Measurements from ENCODE around the gene SOX11.

SOX11 gene

DNA sequence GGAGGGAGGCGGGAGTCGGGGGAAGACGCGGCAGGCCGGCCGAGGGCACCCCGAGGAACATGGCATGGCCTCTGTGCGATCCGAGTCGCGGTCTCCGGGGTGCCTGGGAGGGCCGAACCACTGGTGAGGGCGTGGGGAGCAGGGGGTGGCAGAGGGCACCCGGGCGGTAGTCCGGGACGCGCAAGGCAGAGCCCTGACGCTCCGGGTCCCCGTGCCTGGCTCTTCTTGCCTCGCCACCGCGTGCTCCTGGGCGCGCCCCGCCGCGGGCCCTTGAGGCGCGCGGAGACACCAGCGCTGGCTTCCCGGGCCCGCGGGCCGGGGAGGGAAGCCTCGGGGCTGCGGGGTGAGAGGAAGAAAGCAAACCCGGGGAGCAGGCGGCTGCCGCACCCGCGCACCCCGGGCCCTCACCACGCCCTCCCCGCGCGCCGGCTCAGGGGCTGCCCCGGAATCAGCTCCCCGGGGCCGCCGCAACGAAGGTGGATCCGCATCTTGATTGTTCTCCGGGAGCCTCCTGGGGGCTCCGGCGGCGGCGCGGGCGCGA, 4.3 kb downstream of the SOX11 start:
- Histone ChIP-seq H3K9ac (ENCODE audit: low read depth, low read length) (peak overlapping the region; percentile 98), H3K36me3 (ENCODE audit: insufficient read depth, low read length) (no peaks in the 10 kb centered on the region), H3K9me3 (ENCODE audit: control insufficient read depth, insufficient read depth, low read length) (no peaks in the 10 kb centered on the region), H3K4me1 (ENCODE audit: insufficient read depth, low read length) (peaks cover 20% of the 10 kb centered on the region)

DNA sequence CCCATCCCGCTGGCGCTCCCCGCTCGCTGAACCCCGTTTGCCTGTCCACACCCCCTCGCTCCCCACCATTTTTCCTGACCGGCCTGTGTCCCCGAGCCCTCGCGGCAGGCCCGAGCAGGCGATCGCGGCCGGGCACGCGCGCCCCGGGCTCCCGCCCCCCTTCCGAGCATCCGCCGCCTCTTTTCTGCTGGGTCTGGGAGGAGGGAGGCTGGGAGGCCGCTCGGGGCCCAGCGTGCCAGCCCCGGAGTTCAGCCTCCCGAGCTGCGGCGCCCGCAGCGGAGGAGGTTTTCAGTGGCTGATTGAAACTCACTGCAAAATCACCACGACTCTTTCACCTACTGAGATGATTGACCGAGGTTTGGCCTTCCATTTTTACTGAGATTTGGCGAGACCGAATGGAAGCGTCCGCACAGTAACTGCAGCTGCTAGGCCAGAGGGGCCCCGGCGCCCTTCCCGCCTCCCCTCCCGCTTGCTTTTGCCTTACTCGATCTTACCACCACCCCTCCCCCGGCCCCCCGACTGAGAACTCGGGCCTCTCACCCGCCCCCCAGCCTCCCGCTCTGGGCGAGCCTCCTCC, 4.8 kb downstream of the SOX11 start:
- peak overlapping the region; percentile 98 for H3K9ac ChIP-seq (ENCODE audit: low read depth, low read length)
- no peaks in the 10 kb centered on the region for H3K36me3 ChIP-seq (ENCODE audit: insufficient read depth, low read length)
- peaks cover 20% of the 10 kb centered on the region for H3K4me1 ChIP-seq (ENCODE audit: insufficient read depth, low read length)
- no peaks in the 10 kb centered on the region for H3K9me3 ChIP-seq (ENCODE audit: control insufficient read depth, insufficient read depth, low read length)

DNA sequence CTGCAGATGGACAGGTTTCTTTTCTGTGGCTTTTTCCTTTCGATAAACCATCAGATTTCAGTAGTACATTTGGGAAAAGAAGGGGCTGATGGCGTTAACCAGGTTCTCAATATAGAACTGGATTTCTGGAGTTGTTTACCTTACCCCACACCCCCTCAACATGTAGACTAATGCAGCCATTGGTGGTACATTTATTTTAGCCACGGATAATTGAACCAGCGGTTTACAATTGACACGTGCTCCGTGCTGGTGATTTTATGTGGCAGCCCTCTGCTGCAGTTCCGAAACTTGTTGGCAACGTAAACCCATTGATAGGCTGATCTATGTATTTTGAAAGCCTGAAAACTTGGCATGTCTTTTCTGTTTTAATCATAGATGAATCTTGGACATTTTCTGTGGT, 5.4 kb downstream of the SOX11 start:
- Histone ChIP-seq H3K36me3 (ENCODE audit: insufficient read depth, low read length) (no peaks in the 10 kb centered on the region), H3K4me1 (ENCODE audit: insufficient read depth, low read length) (peaks cover 20% of the 10 kb centered on the region), H3K9ac (ENCODE audit: low read depth, low read length) (peak overlapping the region; percentile 41), H3K9me3 (ENCODE audit: control insufficient read depth, insufficient read depth, low read length) (no peaks in the 10 kb centered on the region)

GRCh38 chr2:5698134-5698533, 6.0 kb downstream of the SOX11 start:
- H3K4me1 ChIP-seq (ENCODE audit: insufficient read depth, low read length), result peaks cover 20% of the 10 kb centered on the region
- no peaks in the 10 kb centered on the region for H3K36me3 ChIP-seq (ENCODE audit: insufficient read depth, low read length)
- H3K9ac ChIP-seq (ENCODE audit: low read depth, low read length), result peak overlapping the region; percentile 41; the same call in 1 of the 2 replicates
- H3K9me3 ChIP-seq (ENCODE audit: control insufficient read depth, insufficient read depth, low read length), result no peaks in the 10 kb centered on the region

- H3K36me3 ChIP-seq (ENCODE audit: insufficient read depth, low read length), result peaks cover 4% of the 10 kb centered on the region; the same call in 1 of the 2 replicates
- no peak overlapping the region for H3K9ac ChIP-seq (ENCODE audit: low read depth, low read length)
- no peaks in the 10 kb centered on the region for H3K9me3 ChIP-seq (ENCODE audit: control insufficient read depth, insufficient read depth, low read length)
- peaks cover 20% of the 10 kb centered on the region for H3K4me1 ChIP-seq (ENCODE audit: insufficient read depth, low read length)
Observed at GRCh38 chr2:5699963-5700362, 7.8 kb downstream of the SOX11 start.

DNA sequence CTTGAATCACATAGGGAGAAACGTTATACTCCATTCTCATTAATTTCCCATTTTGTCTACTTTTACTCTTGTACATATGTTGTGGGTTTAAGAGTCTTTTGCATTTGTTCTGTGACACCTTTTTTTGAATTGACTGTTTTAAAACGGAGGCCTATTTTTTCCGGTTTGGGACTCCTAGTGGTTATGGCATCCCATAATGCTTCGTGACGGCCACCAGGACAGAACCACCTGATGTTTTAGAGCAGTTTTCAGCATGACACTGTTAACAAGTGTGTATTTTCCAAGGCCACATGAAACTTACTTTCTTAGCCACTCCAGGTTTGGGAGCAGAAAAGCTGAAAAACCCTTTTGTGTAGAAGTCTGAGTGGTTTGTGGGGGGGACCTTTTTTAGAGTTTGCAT, 8.4 kb downstream of the SOX11 start:
- H3K36me3 ChIP-seq (ENCODE audit: insufficient read depth, low read length), result peaks cover 4% of the 10 kb centered on the region; the same call in 1 of the 2 replicates
- H3K9ac ChIP-seq (ENCODE audit: low read depth, low read length), result no peak overlapping the region
- H3K4me1 ChIP-seq (ENCODE audit: insufficient read depth, low read length), result peaks cover 20% of the 10 kb centered on the region
- H3K9me3 ChIP-seq (ENCODE audit: control insufficient read depth, insufficient read depth, low read length), result no peaks in the 10 kb centered on the region

DNA sequence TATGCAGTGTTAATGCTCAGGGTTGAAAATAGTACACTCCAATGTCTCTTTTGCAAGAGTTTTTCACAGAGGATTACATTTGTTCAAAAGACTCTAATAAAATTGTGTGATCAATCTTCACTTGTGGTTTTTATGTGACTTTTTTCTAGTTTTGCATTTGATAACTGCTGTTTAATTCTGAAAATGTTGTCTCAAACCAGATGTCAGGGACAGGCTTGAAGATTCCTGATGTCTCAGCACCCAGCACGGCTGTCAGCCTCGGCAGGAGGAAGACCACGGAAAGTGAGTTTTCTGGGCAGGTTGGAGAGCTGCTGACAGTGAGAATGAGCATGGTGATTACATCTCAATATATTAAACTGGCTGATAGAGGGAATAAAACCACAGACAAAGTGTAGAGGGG, 9.1 kb downstream of the SOX11 start:
- Histone ChIP-seq H3K4me1 (ENCODE audit: insufficient read depth, low read length) (peaks cover 20% of the 10 kb centered on the region), H3K9ac (ENCODE audit: low read depth, low read length) (no peak overlapping the region), H3K36me3 (ENCODE audit: insufficient read depth, low read length) (peaks cover 4% of the 10 kb centered on the region; the same call in 1 of the 2 replicates), H3K9me3 (ENCODE audit: control insufficient read depth, insufficient read depth, low read length) (no peaks in the 10 kb centered on the region)

GRCh38 chr2:5703166-5703565, 11.0 kb downstream of the SOX11 start:
- H3K9ac ChIP-seq (ENCODE audit: low read depth, low read length), result no peak overlapping the region
- no peaks in the 10 kb centered on the region for H3K9me3 ChIP-seq (ENCODE audit: control insufficient read depth, insufficient read depth, low read length)
- H3K4me1 ChIP-seq (ENCODE audit: insufficient read depth, low read length), result peaks cover 18% of the 10 kb centered on the region
- H3K36me3 ChIP-seq (ENCODE audit: insufficient read depth, low read length), result peaks cover 4% of the 10 kb centered on the region; the same call in 1 of the 2 replicates

DNA sequence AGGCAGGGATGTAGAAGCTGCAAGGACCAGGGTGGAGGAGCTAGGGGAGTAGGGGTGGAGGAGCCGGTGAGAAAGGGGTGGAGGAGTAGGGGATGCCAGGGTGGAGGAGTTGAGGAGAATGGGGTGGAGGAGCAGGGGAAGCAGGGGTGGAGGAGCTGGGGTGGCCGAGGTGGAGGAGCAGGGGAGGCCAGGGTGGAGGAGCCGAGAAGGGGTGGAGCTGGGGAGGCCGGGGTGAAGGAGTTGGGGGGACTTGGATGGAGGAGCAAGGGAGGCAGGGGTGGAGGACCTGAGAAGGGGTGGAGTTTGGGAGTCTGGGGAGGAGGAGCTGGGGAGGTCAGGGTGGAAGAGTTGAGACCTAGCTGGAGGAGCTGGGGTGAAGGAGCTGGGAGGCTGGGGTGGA, 13.3 kb downstream of the SOX11 start:
- H3K4me1 ChIP-seq (ENCODE audit: insufficient read depth, low read length), result peaks cover 7% of the 10 kb centered on the region
- H3K9ac ChIP-seq (ENCODE audit: low read depth, low read length), result no peak overlapping the region
- H3K9me3 ChIP-seq (ENCODE audit: control insufficient read depth, insufficient read depth, low read length), result no peaks in the 10 kb centered on the region
- peaks cover 4% of the 10 kb centered on the region; the same call in 1 of the 2 replicates for H3K36me3 ChIP-seq (ENCODE audit: insufficient read depth, low read length)

- no peaks in the 10 kb centered on the region for H3K9me3 ChIP-seq (ENCODE audit: control insufficient read depth, insufficient read depth, low read length)
- no peak overlapping the region for H3K9ac ChIP-seq (ENCODE audit: low read depth, low read length)
Observed at GRCh38 chr2:5706717-5707455, 14.7 kb downstream of the SOX11 start.

GRCh38 chr2:5710615-5711014, 18.4 kb downstream of the SOX11 start:
- Histone ChIP-seq H3K4me1 (ENCODE audit: insufficient read depth, low read length) (no peaks in the 10 kb centered on the region), H3K36me3 (ENCODE audit: insufficient read depth, low read length) (no peaks in the 10 kb centered on the region), H3K9ac (ENCODE audit: low read depth, low read length) (no peak overlapping the region), H3K9me3 (ENCODE audit: control insufficient read depth, insufficient read depth, low read length) (no peaks in the 10 kb centered on the region)

More at GRCh38 chr2:5706717-5707455, 14.7 kb downstream of the SOX11 start:
- H3K4me1 ChIP-seq (ENCODE audit: insufficient read depth, low read length), result no peaks in the 10 kb centered on the region
- H3K36me3 ChIP-seq (ENCODE audit: insufficient read depth, low read length), result peaks cover 4% of the 10 kb centered on the region; the same call in 1 of the 2 replicates

- Histone ChIP-seq H3K4me1 (ENCODE audit: insufficient read depth, low read length) (no peaks in the 10 kb centered on the region), H3K9ac (ENCODE audit: low read depth, low read length) (no peak overlapping the region), H3K9me3 (ENCODE audit: control insufficient read depth, insufficient read depth, low read length) (no peaks in the 10 kb centered on the region), H3K36me3 (ENCODE audit: insufficient read depth, low read length) (no peaks in the 10 kb centered on the region)
Observed at GRCh38 chr2:5713101-5713500, 20.9 kb downstream of the SOX11 start.

DNA sequence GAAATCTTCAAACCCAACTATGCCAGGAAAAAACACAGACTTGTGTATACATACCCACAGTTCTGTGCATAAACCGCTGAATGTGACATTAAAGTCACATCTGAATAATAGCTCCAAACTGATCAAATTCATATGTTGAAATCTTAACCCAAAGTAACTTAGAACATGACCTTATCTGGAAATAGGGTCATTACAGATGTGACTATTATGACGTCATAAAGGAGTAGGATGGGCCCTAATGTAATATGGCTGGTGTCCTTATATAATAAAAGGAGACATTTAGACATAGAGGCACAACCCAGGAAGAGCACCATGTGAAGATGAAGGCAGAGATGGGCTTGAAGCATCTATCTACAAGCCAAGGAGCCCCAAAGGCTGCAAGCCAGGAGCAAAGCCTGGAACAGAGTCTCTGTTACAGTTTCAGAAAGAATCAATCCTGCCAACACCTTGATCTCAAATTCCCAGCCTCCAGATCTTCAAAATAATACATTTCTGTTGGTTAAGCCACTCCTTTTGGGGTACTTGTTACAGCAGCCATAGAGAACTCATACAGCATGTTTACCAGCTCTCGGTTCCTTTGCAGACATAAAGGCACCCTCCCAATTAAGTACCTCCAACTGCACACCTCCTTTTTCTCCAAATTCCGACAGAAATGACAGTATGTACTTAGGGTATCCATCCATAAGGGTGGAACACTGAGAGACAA, 27.6 kb downstream of the SOX11 start:
- no peak overlapping the region for H3K9ac ChIP-seq (ENCODE audit: low read depth, low read length)
- peaks cover 5% of the 10 kb centered on the region; the same call in 1 of the 2 replicates for H3K9me3 ChIP-seq (ENCODE audit: control insufficient read depth, insufficient read depth, low read length)
- 0 out of 2 replicates have a peak, but pooled peaks cover 2% of the 10 kb centered on the region for H3K4me1 ChIP-seq (ENCODE audit: insufficient read depth, low read length)
- H3K36me3 ChIP-seq (ENCODE audit: insufficient read depth, low read length), result no peaks in the 10 kb centered on the region

- 0 out of 2 replicates have a peak, but pooled peaks cover 7% of the 10 kb centered on the region for H3K4me1 ChIP-seq (ENCODE audit: insufficient read depth, low read length)
- H3K9me3 ChIP-seq (ENCODE audit: control insufficient read depth, insufficient read depth, low read length), result peaks cover 5% of the 10 kb centered on the region; the same call in 1 of the 2 replicates
- no peak overlapping the region for H3K9ac ChIP-seq (ENCODE audit: low read depth, low read length)
- H3K36me3 ChIP-seq (ENCODE audit: insufficient read depth, low read length), result no peaks in the 10 kb centered on the region
Observed at GRCh38 chr2:5720426-5720825, 28.2 kb downstream of the SOX11 start.

Measured in ES-I3 (cell line).